ENCODE data around the gene CCNG2. TPM values are rescaled to one million over a fixed set of nuclear protein-coding genes. Genes with fewer than 3 reads are reported as not detected.

Gene CCNG2
- total and polyA plus RNA-seq, 2 of the 4 experiments (the other 2 are of a cell fraction) = 11.3 to 14.9 TPM

DNA sequence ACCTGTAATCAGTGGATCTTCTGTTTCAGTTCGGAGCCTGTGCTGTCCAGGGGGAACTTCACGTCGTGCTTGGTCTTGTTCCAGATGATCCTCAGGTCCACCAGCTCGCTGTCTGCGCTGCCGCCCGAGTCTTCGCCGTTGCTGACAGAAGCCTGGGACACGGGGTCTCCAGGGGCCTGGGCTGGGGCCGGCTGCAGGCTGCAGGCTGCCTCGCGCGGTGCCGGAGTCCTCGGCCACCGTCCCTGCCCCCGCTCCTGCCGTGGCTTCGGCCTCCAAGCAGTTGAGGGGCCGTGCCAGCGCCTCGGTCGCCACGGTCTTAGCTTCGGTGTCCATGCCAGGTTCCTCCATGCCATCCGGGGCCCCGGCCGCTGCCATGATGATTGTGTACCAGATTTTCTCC is 43.9 kb upstream of the CCNG2 start:
- no peak overlapping the region for H3K23ac ChIP-seq (ENCODE audit: low read depth, low read length)
- POLR2A ChIA-PET (ENCODE audit: unreplicated experiment) = no interaction called here
- TF ChIP-seq NFE2L2 (IDR thresholded peaks at IDR 0.05; ENCODE audit: low read depth, low read length) (no peak), MXI1 (IDR thresholded peaks at IDR 0.05; ENCODE audit: borderline replicate concordance, low read depth, low read length) (no peak), CEBPB (IDR thresholded peaks at IDR 0.05; ENCODE audit: low read depth, low read length) (no peak), CHD1 (IDR thresholded peaks at IDR 0.05; ENCODE audit: low read depth, low read length) (no peak), RFX5 (IDR thresholded peaks at IDR 0.05; ENCODE audit: low read depth, low read length) (no peak), MAFK (IDR thresholded peaks at IDR 0.05; ENCODE audit: low read depth, low read length) (no peak)
- TF ChIP-seq, protein P1, sequence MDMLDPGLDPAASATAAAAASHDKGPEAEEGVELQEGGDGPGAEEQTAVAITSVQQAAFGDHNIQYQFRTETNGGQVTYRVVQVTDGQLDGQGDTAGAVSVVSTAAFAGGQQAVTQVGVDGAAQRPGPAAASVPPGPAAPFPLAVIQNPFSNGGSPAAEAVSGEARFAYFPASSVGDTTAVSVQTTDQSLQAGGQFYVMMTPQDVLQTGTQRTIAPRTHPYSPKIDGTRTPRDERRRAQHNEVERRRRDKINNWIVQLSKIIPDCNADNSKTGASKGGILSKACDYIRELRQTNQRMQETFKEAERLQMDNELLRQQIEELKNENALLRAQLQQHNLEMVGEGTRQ (IDR thresholded peaks at IDR 0.05; ENCODE audit: low read depth, low read length) = no peak
- H3K36me3 ChIP-seq (ENCODE audit: control insufficient read depth, insufficient read depth, low read length) = no peaks in the 10 kb centered on the region
- no peaks in the 10 kb centered on the region for H4K20me1 ChIP-seq (ENCODE audit: insufficient read depth, low read length)
- H3K9ac ChIP-seq (ENCODE audit: low read depth, low read length) = no peak overlapping the region
- no peak overlapping the region for H4K5ac ChIP-seq (ENCODE audit: low read depth, low read length)
- H2BK5ac ChIP-seq (ENCODE audit: low read depth, low read length, poor library complexity, severe bottlenecking) = no peak overlapping the region
- no peak overlapping the region for H2AK9ac ChIP-seq (replicated peaks; ENCODE audit: low read depth, low read length, poor library complexity)
- intact Hi-C loops (cut with micrococcal nuclease) = no loop called here
- H2AK5ac ChIP-seq (ENCODE audit: low read depth, low read length) = no peak overlapping the region
- DNase-seq (no peak), ATAC-seq (ENCODE audit: low read depth) (no peak)
- H3K4me3 ChIP-seq (ENCODE audit: insufficient read depth, low read depth, low read length) = no peak overlapping the region
- no peak overlapping the region for H3K14ac ChIP-seq (replicated peaks; ENCODE audit: low read depth, low read length)
- dilution Hi-C loops (cut with HindIII; ENCODE audit: low sequenced_read_pairs, unreplicated experiment) = no loop called here
- no peak overlapping the region for H2AFZ ChIP-seq (replicated peaks; ENCODE audit: low read length, poor library complexity)
- WGBS, 2 experiments (ENCODE audit: extremely low coverage in 2 of 2, insufficient read length in 1 of 2) = 86% methylated on average over 18 of the region's 29 CpGs; no CpG with 5 or more reads in 1 of the 2 experiments
- in situ Hi-C loops (cut with MboI; ENCODE audit: low sequenced_read_pairs) = no loop called here
- no peak overlapping the region for H4K8ac ChIP-seq (ENCODE audit: low read depth in 2 of 2, low read length in 2 of 2)
- no peaks in the 10 kb centered on the region for H3K9me1 ChIP-seq (ENCODE audit: insufficient read depth, low read length)
- H3K56ac ChIP-seq (ENCODE audit: extremely low read depth, insufficient read depth, low read length) = no peak overlapping the region
- H2BK15ac ChIP-seq (ENCODE audit: low read depth, low read length) = no peak overlapping the region
- no TSS peak for BruUV-seq (replicated peaks)
- no peaks in the 10 kb centered on the region for H3K9me3 ChIP-seq (ENCODE audit: control insufficient read depth, insufficient read depth, low read length)
- CTCF ChIA-PET = no interaction called here
- no peak overlapping the region for H4K91ac ChIP-seq (ENCODE audit: insufficient read depth, low read depth, low read length)
- no peaks in the 10 kb centered on the region for H3K79me1 ChIP-seq (ENCODE audit: low read depth in 1 of 2, low read length in 2 of 2)
- no peak overlapping the region for H2BK120ac ChIP-seq (ENCODE audit: low read depth, low read length)
- peaks cover 17% of the 10 kb centered on the region for H3K27me3 ChIP-seq (ENCODE audit: control insufficient read depth, insufficient read depth, low read length)
- H2BK20ac ChIP-seq (ENCODE audit: low read depth, low read length) = no peak overlapping the region
- H3K27ac ChIP-seq (ENCODE audit: insufficient read depth, low read length) = no peak overlapping the region
- no peak overlapping the region for H3K18ac ChIP-seq (ENCODE audit: low read depth, low read length)
- no peaks in the 10 kb centered on the region for H3K4me1 ChIP-seq (ENCODE audit: control insufficient read depth, insufficient read depth, low read length)
- no peak overlapping the region for H3K4me2 ChIP-seq (ENCODE audit: low read depth, low read length)
- H3K4ac ChIP-seq (ENCODE audit: low read depth, low read length) = no peak overlapping the region

All from IMR-90 (cell line).